A673 (cell line): ENCODE data around the gene WFDC2. TPM values are rescaled to one million over a fixed set of nuclear protein-coding genes. Genes with fewer than 3 reads are reported as not detected.

Experiments used
- BruUV-seq: library from RNA; stranded (reverse); fragments of 400-500 nt; replicated peaks from 2 replicates; lab custom pipeline; 2021; lab: Mats Ljungman, UMichigan
- CTCF ChIA-PET: fragments of 300-600 bp; sonication (Branson Sonifier 250); formaldehyde crosslinking; loops from one replicate; lab custom pipeline; 2022; ENCODE audit warnings: antibody characterized with exemption; lab: Charles Lee
- POLR2A ChIA-PET: fragments of 300-600 bp; sonication (Branson Sonifier 250); formaldehyde crosslinking; loops from one replicate; lab custom pipeline; 2022; ENCODE audit warnings: antibody characterized with exemption; ENCODE audit not compliant: low non-redundant PET; lab: Charles Lee
- DNase-seq: peaks from one replicate; pipeline ENCODE4 v3.0.0-alpha.2; 2015; ENCODE audit warnings: low spot score
- H3K27ac ChIP-seq: fragments of 200-600 bp; sonication (generic); 2 replicates; pipeline ENCODE4 v1.5.1; 2016; ENCODE audit warnings: mixed run types, low read depth, mild to moderate bottlenecking, mixed read lengths, antibody characterized with exemption, low read length; ENCODE audit not compliant: poor library complexity, severe bottlenecking
- H3K27me3 ChIP-seq: fragments of 200-600 bp; sonication (generic); replicated peaks from 2 replicates; pipeline ENCODE4 v1.6.1; 2017; ENCODE audit warnings: mixed run types, low read depth, mild to moderate bottlenecking, mixed read lengths, antibody characterized with exemption, low read length; ENCODE audit not compliant: insufficient read depth, poor library complexity
- H3K36me3 ChIP-seq: fragments of 200-600 bp; sonication (generic); 2 replicates; pipeline ENCODE4 v1.6.1; 2016; ENCODE audit warnings: mixed run types, mild to moderate bottlenecking, mixed read lengths, antibody characterized with exemption, low read length; ENCODE audit not compliant: insufficient read depth, poor library complexity, severe bottlenecking
- H3K4me1 ChIP-seq: fragments of 200-600 bp; sonication (generic); 2 replicates; pipeline ENCODE4 v1.6.1; 2017; ENCODE audit warnings: mixed run types, mild to moderate bottlenecking, mixed read lengths, antibody characterized with exemption, low read length; ENCODE audit not compliant: insufficient read depth, poor library complexity, severe bottlenecking
- H3K4me3 ChIP-seq: fragments of 200-600 bp; sonication (generic); 2 replicates; pipeline ENCODE4 v1.5.1; 2016; ENCODE audit warnings: low read depth, mixed run types, mild to moderate bottlenecking, mixed read lengths, low read length; ENCODE audit not compliant: poor library complexity, severe bottlenecking
- H3K9me3 ChIP-seq: fragments of 200-600 bp; sonication (generic); 2 replicates; pipeline ENCODE4 v1.6.1; 2016; ENCODE audit warnings: mixed run types, low read depth, mild to moderate bottlenecking, mixed read lengths, antibody characterized with exemption, low read length; ENCODE audit not compliant: poor library complexity, severe bottlenecking
- CTCF ChIP-seq: fragments of 300-800, 200-600 bp; sonication (generic); conservative IDR thresholded peaks from 2 replicates; pipeline ENCODE4 v1.5.1; 2017; ENCODE audit warnings: low read depth, mild to moderate bottlenecking, antibody characterized with exemption, low read length, moderate library complexity, mixed read lengths
- EZH2 ChIP-seq: fragments of 200-600 bp; sonication (generic); IDR thresholded peaks from 2 replicates; pipeline ENCODE4 v1.6.1; 2017; ENCODE audit warnings: borderline replicate concordance, low read depth, mild to moderate bottlenecking, mixed read lengths, antibody characterized with exemption, low read length; ENCODE audit not compliant: poor library complexity, severe bottlenecking
- intact Hi-C: fragments of 100-400 bp; cut with micrococcal nuclease; formaldehyde crosslinking; loops from one replicate; pipeline ENCODE4 v1.10.0; 2022; ENCODE audit not compliant: unreplicated experiment
- total RNA-seq: library from RNA; stranded (reverse); gene quantifications from 2 replicates; pipeline ENCODE4 v1.2.3, GENCODE V29; 2021

WFDC2 gene
- total RNA-seq, 1 experiment from 2014 or later = not detected

GRCh38 chr20:45440891-45441685 lies 28.5 kb upstream of the WFDC2 start:
- DNase-seq = no peak
- no peaks in the 10 kb centered on the region for H3K36me3 ChIP-seq
- H3K27me3 ChIP-seq = peaks cover 3% of the 10 kb centered on the region
- no peak overlapping the region for H3K4me3 ChIP-seq
- no peak overlapping the region for H3K27ac ChIP-seq
- CTCF ChIA-PET = no interaction called here
- no peaks in the 10 kb centered on the region for H3K9me3 ChIP-seq
- intact Hi-C loops = no loop called here
- BruUV-seq = no TSS peak
- no peaks in the 10 kb centered on the region for H3K4me1 ChIP-seq
- POLR2A ChIA-PET = no interaction called here
- TF ChIP-seq EZH2 = no peak
- no peak for TF ChIP-seq CTCF

GRCh38 chr20:45441746-45442145 lies 27.8 kb upstream of the WFDC2 start:
- no peak overlapping the region for H3K4me3 ChIP-seq
- no TSS peak for BruUV-seq
- no peak for DNase-seq
- peaks cover 3% of the 10 kb centered on the region for H3K27me3 ChIP-seq
- POLR2A ChIA-PET = no interaction called here
- no peak overlapping the region for H3K27ac ChIP-seq
- intact Hi-C loops = no loop called here
- CTCF ChIA-PET = no interaction called here
- no peaks in the 10 kb centered on the region for H3K4me1 ChIP-seq
- no peaks in the 10 kb centered on the region for H3K9me3 ChIP-seq
- no peaks in the 10 kb centered on the region for H3K36me3 ChIP-seq
- TF ChIP-seq EZH2 (no peak), CTCF (no peak)

- H3K9me3 ChIP-seq = no peaks in the 10 kb centered on the region
- H3K27me3 ChIP-seq = peaks cover 3% of the 10 kb centered on the region
- no peak for TF ChIP-seq CTCF
- no peak for TF ChIP-seq EZH2
- H3K4me3 ChIP-seq = no peak overlapping the region
- POLR2A ChIA-PET = interaction anchor here (0.6 kb wide), 1 partner anchor 70 kb away, joined by 12 read pairs; no protein-coding TSS in a partner anchor
- no peak for DNase-seq
- no peaks in the 10 kb centered on the region for H3K36me3 ChIP-seq
- intact Hi-C loops = no loop called here
- no peaks in the 10 kb centered on the region for H3K4me1 ChIP-seq
- CTCF ChIA-PET = no interaction called here
- H3K27ac ChIP-seq = no peak overlapping the region
- BruUV-seq = no TSS peak
These were observed 25.5 kb upstream of the WFDC2 start for GRCh38 chr20:45444050-45444449.
